ENCODE data around the gene DENND4A. TPM values are rescaled to one million over a fixed set of nuclear protein-coding genes. Genes with fewer than 3 reads are reported as not detected.
A peak's percentile ranks its signal among the peaks of the same experiment; 100 is the strongest.

DENND4A gene
- total RNA-seq, 1 experiment from 2014 or later, result 2.9 TPM

DNA sequence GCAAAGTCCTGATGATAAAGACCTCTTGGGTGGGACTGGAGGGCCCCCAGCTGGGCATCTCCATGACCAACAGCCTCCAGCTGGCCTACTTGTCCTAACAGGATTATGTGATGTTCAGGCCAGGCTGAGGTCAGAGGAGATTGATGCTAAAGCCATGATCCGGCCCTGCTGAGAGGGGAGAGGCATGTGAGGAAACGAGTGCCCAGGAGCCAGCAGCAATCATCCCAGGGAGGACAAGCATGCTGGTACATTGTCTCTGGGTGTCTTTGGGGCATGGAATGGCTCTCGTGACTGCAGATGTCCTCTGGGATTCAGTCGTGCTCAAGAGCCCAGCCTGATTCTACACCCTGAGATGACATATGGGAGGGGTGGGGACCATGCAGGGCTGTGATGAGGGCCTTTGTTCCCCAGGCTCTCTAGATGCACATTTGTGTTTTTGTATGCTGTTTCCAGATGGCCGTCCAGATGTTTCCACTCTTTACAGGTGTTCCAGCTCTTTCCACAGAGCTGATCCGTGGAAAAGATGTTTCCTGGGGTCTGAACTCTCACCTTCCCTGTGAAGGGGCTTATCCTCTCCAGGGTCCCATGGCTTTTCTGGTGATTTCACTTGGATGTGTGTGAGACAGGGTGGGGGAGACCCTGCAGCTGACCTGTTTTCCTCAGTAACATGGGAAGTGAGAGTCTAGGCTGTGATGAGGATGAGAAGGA lies 150.2 kb downstream of the DENND4A start:
- DNase-seq, result no peak

DNA sequence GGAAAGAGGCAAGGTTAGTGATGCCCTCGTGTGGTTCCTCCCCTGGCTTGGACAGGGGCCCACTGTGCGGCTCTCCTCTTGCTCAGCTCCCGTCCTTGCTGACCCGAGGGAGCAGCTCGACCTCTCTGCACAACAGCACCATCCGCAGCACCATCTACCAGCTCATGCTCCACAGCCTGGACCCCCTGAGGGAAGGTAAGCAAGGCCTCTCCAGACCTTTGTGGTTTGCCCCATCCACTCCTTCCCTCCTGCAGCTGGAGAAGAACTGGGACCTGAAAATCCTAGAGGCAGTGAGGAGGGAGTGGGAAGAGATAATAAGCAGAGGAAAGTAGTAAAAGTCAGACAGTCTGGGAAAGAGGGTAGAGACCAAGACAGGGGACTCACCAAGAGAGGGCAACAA lies 152.6 kb downstream of the DENND4A start:
- no peak for DNase-seq
- H3K4me3 ChIP-seq (ENCODE audit: insufficient read depth, low read depth, low read length), result no peak overlapping the region
- no peaks in the 10 kb centered on the region for H3K36me3 ChIP-seq (replicated peaks; ENCODE audit: control insufficient read depth, insufficient read depth, low read length)
- no peaks in the 10 kb centered on the region for H3K27me3 ChIP-seq (ENCODE audit: control insufficient read depth, insufficient read depth, low read length)

More for the DNA sequence above, 150.2 kb downstream of the DENND4A start:
- no peak overlapping the region for H3K4me3 ChIP-seq (ENCODE audit: insufficient read depth, low read depth, low read length)
- H3K36me3 ChIP-seq (replicated peaks; ENCODE audit: control insufficient read depth, insufficient read depth, low read length), result no peaks in the 10 kb centered on the region; the same call in 1 of the 2 replicates
- no peaks in the 10 kb centered on the region for H3K27me3 ChIP-seq (ENCODE audit: control insufficient read depth, insufficient read depth, low read length)

DNA sequence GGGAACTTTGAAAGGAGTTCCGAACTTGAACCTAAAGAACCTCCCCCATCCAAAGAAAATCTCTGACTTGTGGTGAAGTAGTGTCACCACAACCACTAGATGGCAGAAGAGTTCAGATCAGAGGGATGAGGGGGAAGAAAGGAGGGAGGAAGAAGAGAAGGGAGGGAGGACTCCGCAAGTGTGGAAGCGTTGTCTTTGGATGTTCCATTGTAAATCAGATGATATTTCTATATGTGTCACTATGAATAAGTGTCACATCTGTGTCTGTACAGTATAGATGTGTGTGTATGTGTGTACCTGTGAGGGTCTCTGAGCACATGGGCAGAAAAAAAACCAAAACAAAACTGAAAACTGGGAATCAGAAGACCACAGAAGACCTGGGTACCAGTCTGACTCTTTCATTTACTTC lies 153.4 kb downstream of the DENND4A start:
- H3K36me3 ChIP-seq (replicated peaks; ENCODE audit: control insufficient read depth, insufficient read depth, low read length), result no peaks in the 10 kb centered on the region
- DNase-seq, result peak; percentile 88
- H3K27me3 ChIP-seq (ENCODE audit: control insufficient read depth, insufficient read depth, low read length), result no peaks in the 10 kb centered on the region
- H3K4me3 ChIP-seq (ENCODE audit: insufficient read depth, low read depth, low read length), result no peak overlapping the region

GRCh38 chr15:65638109-65638508 lies 154.0 kb downstream of the DENND4A start:
- Histone ChIP-seq H3K27me3 (ENCODE audit: control insufficient read depth, insufficient read depth, low read length) (no peaks in the 10 kb centered on the region), H3K36me3 (replicated peaks; ENCODE audit: control insufficient read depth, insufficient read depth, low read length) (no peaks in the 10 kb centered on the region), H3K4me3 (ENCODE audit: insufficient read depth, low read depth, low read length) (no peak overlapping the region)
- DNase-seq, result peak; percentile 43

DNA sequence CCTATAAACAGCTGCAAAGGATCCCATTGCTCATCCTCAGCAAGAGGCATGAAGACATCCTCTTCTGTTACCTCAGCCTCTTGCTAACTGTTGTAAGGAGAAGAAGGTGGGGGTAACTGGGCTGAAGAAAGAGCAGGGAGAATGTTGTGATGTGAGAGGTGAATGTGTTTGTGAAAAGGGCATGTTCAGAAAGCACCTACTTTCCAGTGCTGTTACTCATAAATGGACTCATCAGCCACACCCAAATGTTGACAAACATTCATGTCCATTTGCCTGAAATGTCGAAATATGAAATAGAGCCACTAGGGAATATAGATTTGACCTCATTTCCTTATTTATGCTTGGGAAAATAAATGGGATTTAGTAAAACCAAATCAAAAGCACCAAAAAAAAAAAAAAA lies 157.7 kb downstream of the DENND4A start:
- no peak for DNase-seq
- Histone ChIP-seq H3K36me3 (replicated peaks; ENCODE audit: control insufficient read depth, insufficient read depth, low read length) (no peaks in the 10 kb centered on the region), H3K4me3 (ENCODE audit: insufficient read depth, low read depth, low read length) (no peak overlapping the region), H3K27me3 (ENCODE audit: control insufficient read depth, insufficient read depth, low read length) (no peaks in the 10 kb centered on the region)

DNA sequence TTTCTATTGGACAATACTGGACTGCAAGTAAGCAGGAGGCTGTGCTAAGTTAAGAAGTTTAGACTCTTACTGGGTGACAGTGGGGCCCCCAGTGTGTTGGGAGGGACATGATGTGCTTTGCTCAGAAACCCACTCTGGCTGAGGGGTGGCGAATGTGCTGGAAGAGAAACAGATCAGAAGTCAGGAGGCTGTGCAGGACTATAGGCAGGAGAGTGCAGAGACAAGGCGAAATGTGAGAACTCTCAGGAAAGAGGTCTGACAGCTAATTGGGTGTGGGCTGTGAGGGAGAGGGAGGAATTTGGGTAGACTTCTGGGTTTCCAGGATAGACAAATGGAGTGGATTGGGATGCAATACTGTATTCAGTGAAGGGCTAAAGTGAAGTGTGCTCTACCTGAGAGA lies 158.3 kb downstream of the DENND4A start:
- no peak for DNase-seq
- H3K27me3 ChIP-seq (ENCODE audit: control insufficient read depth, insufficient read depth, low read length), result no peaks in the 10 kb centered on the region
- H3K36me3 ChIP-seq (replicated peaks; ENCODE audit: control insufficient read depth, insufficient read depth, low read length), result no peaks in the 10 kb centered on the region
- no peak overlapping the region for H3K4me3 ChIP-seq (ENCODE audit: insufficient read depth, low read depth, low read length)

DNA sequence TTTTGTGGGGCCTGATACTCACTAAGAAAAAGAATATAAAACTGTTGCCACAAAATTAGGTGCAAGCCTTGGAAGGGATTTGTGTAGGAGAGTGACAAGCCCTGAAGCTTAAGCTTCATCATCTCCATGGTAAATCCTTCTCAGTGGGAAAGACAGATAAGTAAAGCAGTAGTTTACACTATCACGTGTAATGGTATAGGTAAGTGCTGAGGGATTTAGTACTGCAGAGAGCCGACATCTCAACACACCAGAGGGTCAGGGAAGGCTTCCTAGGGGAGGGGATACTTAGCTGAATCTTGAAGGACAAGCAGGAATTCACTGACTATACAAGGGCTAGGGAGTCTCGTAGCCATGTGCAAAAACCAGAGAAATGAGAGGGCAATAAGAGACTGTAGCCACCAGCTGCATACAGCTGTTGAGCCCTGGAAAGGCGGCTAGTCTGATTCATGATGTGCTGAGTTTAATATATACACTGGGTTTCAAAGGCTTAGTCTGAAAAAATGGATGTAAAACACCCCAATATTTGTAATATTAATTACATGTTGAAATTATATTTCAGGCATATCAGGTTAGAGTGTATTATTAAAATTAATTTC lies 159.2 kb downstream of the DENND4A start:
- H3K36me3 ChIP-seq (replicated peaks; ENCODE audit: control insufficient read depth, insufficient read depth, low read length), result no peaks in the 10 kb centered on the region
- H3K4me3 ChIP-seq (ENCODE audit: insufficient read depth, low read depth, low read length), result no peak overlapping the region
- DNase-seq, result no peak
- H3K27me3 ChIP-seq (ENCODE audit: control insufficient read depth, insufficient read depth, low read length), result no peaks in the 10 kb centered on the region

- Histone ChIP-seq H3K4me3 (ENCODE audit: insufficient read depth, low read depth, low read length) (no peak overlapping the region), H3K36me3 (replicated peaks; ENCODE audit: control insufficient read depth, insufficient read depth, low read length) (no peaks in the 10 kb centered on the region), H3K27me3 (ENCODE audit: control insufficient read depth, insufficient read depth, low read length) (no peaks in the 10 kb centered on the region)
- DNase-seq, result no peak
Observed at GRCh38 chr15:65631503-65631902, 160.6 kb downstream of the DENND4A start.

GRCh38 chr15:65630760-65631159 lies 161.3 kb downstream of the DENND4A start:
- Histone ChIP-seq H3K27me3 (ENCODE audit: control insufficient read depth, insufficient read depth, low read length) (no peaks in the 10 kb centered on the region), H3K4me3 (ENCODE audit: insufficient read depth, low read depth, low read length) (no peak overlapping the region), H3K36me3 (replicated peaks; ENCODE audit: control insufficient read depth, insufficient read depth, low read length) (no peaks in the 10 kb centered on the region)
- no peak for DNase-seq

- Histone ChIP-seq H3K36me3 (replicated peaks; ENCODE audit: control insufficient read depth, insufficient read depth, low read length) (peaks cover 3% of the 10 kb centered on the region), H3K27me3 (ENCODE audit: control insufficient read depth, insufficient read depth, low read length) (no peaks in the 10 kb centered on the region), H3K4me3 (ENCODE audit: insufficient read depth, low read depth, low read length) (no peak overlapping the region)
- DNase-seq, result no peak
Observed at GRCh38 chr15:65629548-65629947, 162.5 kb downstream of the DENND4A start.

DNA sequence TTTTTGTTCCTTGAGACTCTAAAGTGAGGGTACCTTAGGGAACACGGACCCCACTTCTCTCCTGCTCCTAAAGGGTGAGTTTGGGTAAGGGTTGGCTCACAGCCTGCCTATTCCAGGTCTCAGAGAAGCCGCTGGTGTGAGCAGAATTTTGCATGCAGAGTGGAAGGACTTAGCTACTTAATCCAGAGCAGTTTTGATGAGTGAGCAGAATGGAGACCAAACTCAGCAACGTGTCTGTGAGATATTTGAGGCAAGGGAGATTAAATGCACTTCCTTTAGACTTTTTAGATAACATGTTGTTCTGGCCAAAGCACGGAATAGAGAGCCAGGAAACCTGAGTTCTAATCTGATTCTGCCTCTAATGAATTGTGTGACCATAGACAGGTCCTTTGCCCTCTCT lies 165.2 kb downstream of the DENND4A start:
- DNase-seq, result no peak
- Histone ChIP-seq H3K4me3 (ENCODE audit: insufficient read depth, low read depth, low read length) (no peak overlapping the region), H3K27me3 (ENCODE audit: control insufficient read depth, insufficient read depth, low read length) (no peaks in the 10 kb centered on the region), H3K36me3 (replicated peaks; ENCODE audit: control insufficient read depth, insufficient read depth, low read length) (peaks cover 3% of the 10 kb centered on the region)

DNA sequence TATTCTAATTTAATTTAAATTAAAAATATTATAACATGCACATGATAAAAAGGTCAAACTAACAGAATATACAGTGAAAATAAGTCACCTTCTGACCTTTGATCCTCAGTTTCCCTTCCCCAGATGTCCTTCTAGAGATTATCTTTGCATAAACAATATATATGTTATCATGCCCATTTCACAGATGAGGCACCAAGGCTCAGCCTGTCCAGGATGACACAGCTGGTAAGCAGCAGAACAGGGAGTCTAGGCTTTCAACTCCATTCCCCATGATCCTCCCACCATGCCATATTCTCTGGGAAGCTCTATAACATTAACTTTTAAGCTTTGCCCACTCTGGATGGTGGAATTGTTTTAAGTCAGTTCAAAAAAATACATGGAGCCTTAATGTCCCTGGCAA lies 169.0 kb downstream of the DENND4A start:
- no peak for DNase-seq
- Histone ChIP-seq H3K4me3 (ENCODE audit: insufficient read depth, low read depth, low read length) (no peak overlapping the region), H3K27me3 (ENCODE audit: control insufficient read depth, insufficient read depth, low read length) (no peaks in the 10 kb centered on the region)

GRCh38 chr15:65621638-65622037 lies 170.5 kb downstream of the DENND4A start, which contains the start of gene SLC24A1:
Gene SLC24A1 (plus strand): TSS chr15:65621938. CDS start chr15:65624081, 2,143 bp downstream.
- Histone ChIP-seq H3K36me3 (replicated peaks; ENCODE audit: control insufficient read depth, insufficient read depth, low read length) (peaks cover 3% of the 10 kb centered on the region), H3K27me3 (ENCODE audit: control insufficient read depth, insufficient read depth, low read length) (no peaks in the 10 kb centered on the region), H3K4me3 (ENCODE audit: insufficient read depth, low read depth, low read length) (no peak within 1 kb of the TSS)
- DNase-seq, result no peak

More for the DNA sequence above, 169.0 kb downstream of the DENND4A start:
- peaks cover 3% of the 10 kb centered on the region for H3K36me3 ChIP-seq (replicated peaks; ENCODE audit: control insufficient read depth, insufficient read depth, low read length)

DNA sequence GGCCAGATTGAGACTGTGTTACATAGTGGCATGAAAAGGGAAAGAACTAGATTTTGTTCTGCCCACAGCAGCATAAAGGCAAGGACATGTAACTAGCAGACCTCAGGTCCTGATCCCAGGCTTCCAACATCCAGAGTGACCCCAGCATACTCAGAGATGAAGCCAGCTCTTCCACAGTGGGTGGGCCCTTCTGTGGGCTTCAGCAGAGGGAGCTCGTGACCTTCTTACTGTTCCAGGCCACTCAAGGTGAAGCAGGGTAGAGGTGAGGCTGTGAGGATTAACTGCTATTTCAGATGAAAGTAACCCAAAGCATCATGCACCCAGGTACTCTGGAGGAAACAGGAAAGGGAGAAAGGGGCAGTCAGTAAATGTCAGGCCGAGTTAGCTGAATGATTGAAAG lies 171.3 kb downstream of the DENND4A start:
- no peak for DNase-seq
- no peak overlapping the region for H3K4me3 ChIP-seq (ENCODE audit: insufficient read depth, low read depth, low read length)
- H3K27me3 ChIP-seq (ENCODE audit: control insufficient read depth, insufficient read depth, low read length), result no peaks in the 10 kb centered on the region

DNA sequence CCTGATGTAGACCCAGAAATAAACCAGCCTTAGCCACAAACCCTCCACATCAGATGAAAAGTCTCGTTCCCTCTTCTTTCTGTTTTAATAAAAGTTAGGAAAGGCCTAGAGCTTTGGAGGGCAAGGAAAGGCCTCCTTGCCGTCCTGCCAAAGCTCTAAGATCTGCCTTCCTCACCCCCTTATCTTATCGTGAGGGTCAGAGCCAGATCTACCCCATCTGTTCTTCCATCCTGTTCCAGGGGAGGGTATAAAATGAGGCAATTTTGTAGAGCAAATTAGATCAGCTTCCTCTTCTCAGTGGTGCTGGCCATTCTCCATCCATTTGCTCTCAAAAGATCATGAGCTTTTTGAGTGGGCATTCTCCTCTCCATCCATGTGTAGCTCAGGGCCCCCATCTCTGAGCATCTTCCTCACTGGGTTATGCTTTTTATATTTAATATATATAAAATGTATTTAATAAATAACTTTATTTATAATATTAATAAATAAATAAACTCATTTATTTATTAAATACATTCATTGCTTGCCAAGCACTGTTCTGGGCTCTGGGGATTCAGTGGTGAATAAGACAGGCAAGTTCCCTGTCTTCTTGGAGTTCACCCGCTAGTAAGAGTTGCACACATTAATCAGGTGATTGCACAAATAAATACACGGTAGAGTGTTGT lies 172.3 kb downstream of the DENND4A start:
- no peak for DNase-seq
- Histone ChIP-seq H3K36me3 (replicated peaks; ENCODE audit: control insufficient read depth, insufficient read depth, low read length) (no peaks in the 10 kb centered on the region), H3K27me3 (ENCODE audit: control insufficient read depth, insufficient read depth, low read length) (no peaks in the 10 kb centered on the region), H3K4me3 (ENCODE audit: insufficient read depth, low read depth, low read length) (no peak overlapping the region)

More for the DNA sequence above, 171.3 kb downstream of the DENND4A start:
- peaks cover 3% of the 10 kb centered on the region for H3K36me3 ChIP-seq (replicated peaks; ENCODE audit: control insufficient read depth, insufficient read depth, low read length)
